Panc1 (cell line): ENCODE measurements around the gene ZNF865. TPM values are rescaled to one million over a fixed set of nuclear protein-coding genes. Genes with fewer than 3 reads are reported as not detected.
A peak's percentile ranks its signal among the peaks of the same experiment; 100 is the strongest.

Experiments
- ATAC-seq: fragments of 200-7000 bp; cut with Tn5 transposase; 2 replicates; pipeline ENCODE4 v1.9.1; 2020; ENCODE audit warnings: mild to moderate bottlenecking, moderate library complexity
- BruUV-seq: library from RNA; stranded (reverse); fragments of 400-500 nt; replicated peaks from 2 replicates; lab custom pipeline; 2021; lab: Mats Ljungman, UMichigan
- CTCF ChIA-PET: fragments of 300-600 bp; sonication (Branson Sonifier 250); formaldehyde crosslinking; loops from one replicate; lab custom pipeline; 2022; ENCODE audit warnings: antibody characterized with exemption; lab: Charles Lee
- POLR2A ChIA-PET: fragments of 300-600 bp; sonication (Branson Sonifier 250); formaldehyde crosslinking; loops from one replicate; lab custom pipeline; 2022; ENCODE audit warnings: antibody characterized with exemption; lab: Charles Lee
- DNase-seq: peaks from one replicate; pipeline ENCODE4 v3.0.0-alpha.2; 2010; ENCODE audit warnings: low read depth, low spot score
- H3K27ac ChIP-seq: 2 replicates; pipeline ENCODE4 v1.5.1; 2011; ENCODE audit warnings: mild to moderate bottlenecking, low read length, inconsistent platforms
- H3K27me3 ChIP-seq: fragments of 200-500 bp; sonication (Bioruptor generic); 2 replicates; pipeline ENCODE4 v1.6.0; 2014; ENCODE audit warnings: low read length, inconsistent platforms; ENCODE audit not compliant: control insufficient read depth, insufficient read depth
- H3K36me3 ChIP-seq: fragments of 200-500 bp; sonication (Bioruptor generic); 2 replicates; pipeline ENCODE4 v1.5.1; 2014; ENCODE audit warnings: inconsistent platforms, mild to moderate bottlenecking, low read length, moderate library complexity; ENCODE audit not compliant: control insufficient read depth, insufficient read depth
- H3K4me1 ChIP-seq: 2 replicates; pipeline ENCODE4 v1.5.1; 2011; ENCODE audit warnings: inconsistent platforms, mild to moderate bottlenecking, low read length, moderate library complexity; ENCODE audit not compliant: control insufficient read depth, insufficient read depth
- H3K4me3 ChIP-seq, 2 experiments: 2 replicates each; pipeline ENCODE4 v1.5.1; 2011 to 2012; ENCODE audit warnings: low read depth in 2 of 2, low read length in 2 of 2, mild to moderate bottlenecking in 2 of 2, inconsistent platforms in 1 of 2, moderate library complexity in 1 of 2
- H3K9me3 ChIP-seq: fragments of 200-500 bp; sonication (Bioruptor generic); 2 replicates; pipeline ENCODE4 v1.5.1; 2014; ENCODE audit warnings: low read depth, mild to moderate bottlenecking, inconsistent platforms, low read length, moderate library complexity; ENCODE audit not compliant: control insufficient read depth, insufficient read depth
- POLR2AphosphoS5 ChIP-seq: IDR thresholded peaks from 2 replicates; pipeline ENCODE4 v1.6.1; 2012; ENCODE audit warnings: mild to moderate bottlenecking, low read depth, low read length, moderate library complexity
- REST ChIP-seq, 2 experiments: IDR thresholded peaks; 2 replicates each; pipeline ENCODE4 v1.6.1; 2011 to 2012; ENCODE audit warnings: low read depth in 2 of 2, control low read depth in 1 of 2, low read length in 1 of 2, mild to moderate bottlenecking in 1 of 2, moderate library complexity in 1 of 2; ENCODE audit not compliant: insufficient read depth in 1 of 2
- SIN3A ChIP-seq: IDR thresholded peaks from 2 replicates; pipeline ENCODE4 v1.6.1; 2012; ENCODE audit warnings: low read depth, mild to moderate bottlenecking, low read length, moderate library complexity, borderline replicate concordance; ENCODE audit not compliant: insufficient read depth
- TCF7L2 ChIP-seq: IDR thresholded peaks from 2 replicates; pipeline ENCODE4 v1.6.1; 2011; ENCODE audit warnings: mild to moderate bottlenecking, low read depth, low read length, inconsistent platforms
- in situ Hi-C: cut with HindIII; loops from 2 replicates; pipeline ENCODE4 v1.10.0; 2016; ENCODE audit warnings: low sequenced_read_pairs, low pct_unique_long_range_greater_than_20kb
- intact Hi-C: fragments of 100-400 bp; cut with micrococcal nuclease; formaldehyde crosslinking; loops from one replicate; pipeline ENCODE4 v1.10.0; 2022; ENCODE audit not compliant: unreplicated experiment
- total RNA-seq: library from RNA; stranded (reverse); gene quantifications from one replicate; pipeline ENCODE4 v1.2.1, GENCODE V29; 2021; ENCODE audit not compliant: unreplicated experiment
- TF ChIP-seq, protein P1 (sequence below): fragments of 450-650 bp; IDR thresholded peaks from 2 replicates; pipeline ENCODE4 v1.5.1; 2017; ENCODE audit warnings: mild to moderate bottlenecking

ZNF865 gene
- total RNA-seq, 1 experiment from 2014 or later = 25.6 TPM

GRCh38 chr19:55580628-55581144 lies 24.8 kb upstream of the ZNF865 start, which contains the start of gene ZNF579:
Gene ZNF579, minus strand, starts transcription at chr19:55580848. Its CDS starts 1,209 bp downstream, at chr19:55579639.
- ChIA-PET CTCF (interaction anchor here (0.7 kb wide), 1 partner anchor 501 kb away, joined by 4 read pairs; no protein-coding TSS in a partner anchor), POLR2A (interaction anchor here (0.5 to 1.8 kb wide), 3 partner anchors 19 to 560 kb away, joined by 4 to 10 read pairs (median 5); partner anchors contain the start of genes FIZ1, ZNF444 and ZNF784)
- no peaks in the 10 kb centered on the region for H3K27me3 ChIP-seq
- DNase-seq (peak; percentile 61), ATAC-seq (peak; percentile 87)
- BruUV-seq = no TSS peak
- H3K36me3 ChIP-seq = no peaks in the 10 kb centered on the region; the same call in 1 of the 2 replicates
- peak within 1 kb of the TSS; percentile 44 to 96 for H3K4me3 ChIP-seq
- intact Hi-C loops (loop anchor here (5.0 kb wide), 1 partner anchor 33 kb away; the partner anchor contains the start of gene SBK3), in situ Hi-C loops (no loop called here)
- peak within 1 kb of the TSS; percentile 88 for H3K27ac ChIP-seq
- TF ChIP-seq TCF7L2 = no peak
- peak; percentile 81 for TF ChIP-seq POLR2AphosphoS5
- TF ChIP-seq REST (IDR thresholded peaks at IDR 0.05; ENCODE audit: insufficient read depth in 1 of 2, low read depth in 2 of 2, low read length in 1 of 2) = peak in 1 of 2 experiments; percentile 75; a peak in 2 of 4 replicates
- peak; percentile 87; the same call in 1 of the 2 replicates for TF ChIP-seq SIN3A
- TF ChIP-seq, protein P1, sequence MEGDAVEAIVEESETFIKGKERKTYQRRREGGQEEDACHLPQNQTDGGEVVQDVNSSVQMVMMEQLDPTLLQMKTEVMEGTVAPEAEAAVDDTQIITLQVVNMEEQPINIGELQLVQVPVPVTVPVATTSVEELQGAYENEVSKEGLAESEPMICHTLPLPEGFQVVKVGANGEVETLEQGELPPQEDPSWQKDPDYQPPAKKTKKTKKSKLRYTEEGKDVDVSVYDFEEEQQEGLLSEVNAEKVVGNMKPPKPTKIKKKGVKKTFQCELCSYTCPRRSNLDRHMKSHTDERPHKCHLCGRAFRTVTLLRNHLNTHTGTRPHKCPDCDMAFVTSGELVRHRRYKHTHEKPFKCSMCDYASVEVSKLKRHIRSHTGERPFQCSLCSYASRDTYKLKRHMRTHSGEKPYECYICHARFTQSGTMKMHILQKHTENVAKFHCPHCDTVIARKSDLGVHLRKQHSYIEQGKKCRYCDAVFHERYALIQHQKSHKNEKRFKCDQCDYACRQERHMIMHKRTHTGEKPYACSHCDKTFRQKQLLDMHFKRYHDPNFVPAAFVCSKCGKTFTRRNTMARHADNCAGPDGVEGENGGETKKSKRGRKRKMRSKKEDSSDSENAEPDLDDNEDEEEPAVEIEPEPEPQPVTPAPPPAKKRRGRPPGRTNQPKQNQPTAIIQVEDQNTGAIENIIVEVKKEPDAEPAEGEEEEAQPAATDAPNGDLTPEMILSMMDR = no peak
- H3K9me3 ChIP-seq = no peaks in the 10 kb centered on the region
- H3K4me1 ChIP-seq = peaks cover 15% of the 10 kb centered on the region

- intact Hi-C loops (loop anchor here (5.0 kb wide), 1 partner anchor 34 kb away; the partner anchor contains the start of gene SBK3), in situ Hi-C loops (no loop called here)
- TF ChIP-seq SIN3A (0 out of 2 replicates have a peak, but pooled peaks have one; percentile 11), POLR2AphosphoS5 (no peak; the same call in 1 of the 2 replicates), TCF7L2 (no peak), REST (IDR thresholded peaks at IDR 0.05; ENCODE audit: insufficient read depth in 1 of 2, low read depth in 2 of 2, low read length in 1 of 2) (peak; percentile 98 to 100)
- TF ChIP-seq, protein P1 = no peak
- ChIA-PET CTCF (no interaction called here), POLR2A (interaction anchor here (0.5 to 1.8 kb wide), 3 partner anchors 18 to 560 kb away, joined by 4 to 10 read pairs (median 5); partner anchors contain the start of genes FIZ1, ZNF444 and ZNF784)
- DNase-seq = no peak
- H3K9me3 ChIP-seq = no peaks in the 10 kb centered on the region
- H3K4me3 ChIP-seq = peak overlapping the region; percentile 44 to 96
- no peaks in the 10 kb centered on the region; the same call in 1 of the 2 replicates for H3K36me3 ChIP-seq
- H3K4me1 ChIP-seq = peaks cover 19% of the 10 kb centered on the region
- peak overlapping the region; percentile 88 for H3K27ac ChIP-seq
- peak; percentile 10 for ATAC-seq
- no peaks in the 10 kb centered on the region for H3K27me3 ChIP-seq
- BruUV-seq = no TSS peak
Observed at GRCh38 chr19:55581145-55581822, 24.2 kb upstream of the ZNF865 start.
